ENCODE measurements around the gene PFDN1.
"Not testable (repeated sequence)": the region's sequence is repeated elsewhere in the genome, so short reads cannot be mapped to it uniquely, and the experiment has no call there.

Gene PFDN1

GRCh38 chr5:140202610-140203009, 100.3 kb downstream of the PFDN1 start:
- DNase-seq (ENCODE audit: extremely low read depth, insufficient read length) = no peak
- no peaks in the 10 kb centered on the region for H3K27me3 ChIP-seq (replicated peaks; ENCODE audit: control insufficient read depth, insufficient read depth, low read length)
- H3K4me3 ChIP-seq (replicated peaks; ENCODE audit: low read depth, low read length) = no peak overlapping the region
- H3K36me3 ChIP-seq (ENCODE audit: control insufficient read depth, insufficient read depth, low read length) = no peaks in the 10 kb centered on the region
- TF ChIP-seq CTCF (IDR thresholded peaks at IDR 0.05; ENCODE audit: insufficient read depth, low read length, poor library complexity, severe bottlenecking) = no peak

- no peak for DNase-seq (ENCODE audit: extremely low read depth, insufficient read length)
- no peaks in the 10 kb centered on the region for H3K36me3 ChIP-seq (ENCODE audit: control insufficient read depth, insufficient read depth, low read length)
- no peak for TF ChIP-seq CTCF (IDR thresholded peaks at IDR 0.05; ENCODE audit: insufficient read depth, low read length, poor library complexity, severe bottlenecking)
- no peaks in the 10 kb centered on the region for H3K27me3 ChIP-seq (replicated peaks; ENCODE audit: control insufficient read depth, insufficient read depth, low read length)
- H3K4me3 ChIP-seq (replicated peaks; ENCODE audit: low read depth, low read length) = no peak overlapping the region
Measured at GRCh38 chr5:140202078-140202477, 100.8 kb downstream of the PFDN1 start.

GRCh38 chr5:140198915-140199314, 104.0 kb downstream of the PFDN1 start:
- not testable (repeated sequence) for DNase-seq (ENCODE audit: extremely low read depth, insufficient read length); H3K4me3 ChIP-seq (replicated peaks; ENCODE audit: low read depth, low read length); H3K27me3 ChIP-seq (replicated peaks; ENCODE audit: control insufficient read depth, insufficient read depth, low read length); H3K36me3 ChIP-seq (ENCODE audit: control insufficient read depth, insufficient read depth, low read length)

- no peaks in the 10 kb centered on the region for H3K36me3 ChIP-seq (ENCODE audit: control insufficient read depth, insufficient read depth, low read length)
- TF ChIP-seq CTCF (IDR thresholded peaks at IDR 0.05; ENCODE audit: insufficient read depth, low read length, poor library complexity, severe bottlenecking) = no peak
- DNase-seq (ENCODE audit: extremely low read depth, insufficient read length) = no peak
- no peaks in the 10 kb centered on the region for H3K27me3 ChIP-seq (replicated peaks; ENCODE audit: control insufficient read depth, insufficient read depth, low read length)
- H3K4me3 ChIP-seq (replicated peaks; ENCODE audit: low read depth, low read length) = no peak overlapping the region
Measured at GRCh38 chr5:140197023-140197422, 105.9 kb downstream of the PFDN1 start.

- TF ChIP-seq CTCF (IDR thresholded peaks at IDR 0.05; ENCODE audit: insufficient read depth, low read length, poor library complexity, severe bottlenecking) = no peak
- Histone ChIP-seq H3K27me3 (replicated peaks; ENCODE audit: control insufficient read depth, insufficient read depth, low read length) (no peaks in the 10 kb centered on the region), H3K4me3 (replicated peaks; ENCODE audit: low read depth, low read length) (no peak overlapping the region), H3K36me3 (ENCODE audit: control insufficient read depth, insufficient read depth, low read length) (no peaks in the 10 kb centered on the region)
- DNase-seq (ENCODE audit: extremely low read depth, insufficient read length) = no peak
Measured at GRCh38 chr5:140196115-140196814, 106.6 kb downstream of the PFDN1 start.

Measured in GM06990 (cell line).